ENCODE data around the gene STK4.

STK4 gene

GRCh38 chr20:44966030-44966961 is at the start of gene STK4:
Gene STK4 (plus strand): TSS chr20:44966512. CDS start chr20:44966569, 57 bp downstream.
- H3K27ac ChIP-seq, result peak within 1 kb of the TSS; percentile 78
- TF ChIP-seq CTCF (IDR thresholded peaks at IDR 0.05) (peak; percentile 65), ZFX (IDR thresholded peaks at IDR 0.05; ENCODE audit: borderline replicate concordance) (no peak)

DNA sequence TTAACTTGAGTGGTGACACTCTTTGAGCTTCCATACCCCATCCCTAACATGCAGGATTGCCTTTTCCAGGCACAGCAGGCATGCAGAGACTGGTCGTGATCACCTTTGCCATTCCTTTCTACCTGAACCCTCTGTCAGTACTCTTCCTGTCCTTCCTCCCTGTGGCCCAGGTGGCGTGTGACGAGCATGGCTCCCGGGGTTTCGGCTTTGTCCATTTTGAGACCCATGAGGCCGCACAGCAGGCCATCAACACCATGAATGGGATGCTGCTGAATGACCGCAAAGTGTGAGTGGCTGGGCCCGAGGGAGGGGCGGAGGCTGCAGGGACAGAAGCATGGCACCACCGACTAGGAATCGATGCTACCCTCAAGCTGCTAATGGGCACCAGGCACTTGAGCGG is 49.7 kb upstream of the STK4 start:
- TF ChIP-seq CTCF (IDR thresholded peaks at IDR 0.05), result no peak
- no peak for TF ChIP-seq ZFX (IDR thresholded peaks at IDR 0.05; ENCODE audit: borderline replicate concordance)
- no peak overlapping the region for H3K27ac ChIP-seq

DNA sequence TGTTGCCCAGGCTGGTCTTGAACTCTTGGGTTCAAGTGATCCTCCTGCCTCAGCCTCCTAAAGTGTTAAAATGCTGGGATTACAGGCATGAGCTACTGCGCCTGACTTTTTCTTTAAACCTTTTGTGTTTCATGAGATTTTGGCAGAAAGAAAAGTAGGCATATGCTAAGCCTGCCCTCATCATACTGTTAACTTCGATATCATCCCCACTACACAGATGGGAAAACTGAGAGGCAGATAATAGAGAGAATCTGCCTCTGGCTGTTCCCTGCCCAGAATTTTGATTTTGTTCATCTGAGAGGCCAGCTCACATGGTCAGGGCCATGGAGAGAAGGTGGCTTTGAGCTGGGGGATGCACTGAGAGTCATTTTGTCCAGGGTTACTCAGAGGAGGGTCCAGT is 48.9 kb upstream of the STK4 start:
- H3K27ac ChIP-seq, result no peak overlapping the region
- no peak for TF ChIP-seq ZFX (IDR thresholded peaks at IDR 0.05; ENCODE audit: borderline replicate concordance)
- TF ChIP-seq CTCF (IDR thresholded peaks at IDR 0.05), result no peak

DNA sequence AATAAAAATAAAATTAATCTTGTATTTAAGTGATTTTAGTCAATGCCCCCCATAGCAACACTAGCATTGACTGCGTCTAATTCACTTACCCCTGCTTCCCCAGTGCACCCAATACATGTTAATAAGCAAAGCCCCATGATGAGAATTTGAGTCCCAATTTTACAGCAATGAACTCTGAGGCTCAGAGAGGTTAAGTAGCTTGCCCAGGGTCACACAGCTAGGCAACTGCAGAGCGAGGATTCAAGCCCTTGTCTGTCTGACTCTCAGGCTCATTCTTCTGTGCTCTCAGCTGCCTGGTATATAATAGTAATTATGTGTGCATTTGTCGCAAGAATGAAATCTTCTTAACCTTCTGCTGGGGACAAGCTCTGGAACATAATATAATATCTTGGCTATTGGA is 48.0 kb upstream of the STK4 start:
- no peak for TF ChIP-seq ZFX (IDR thresholded peaks at IDR 0.05; ENCODE audit: borderline replicate concordance)
- no peak for TF ChIP-seq CTCF (IDR thresholded peaks at IDR 0.05)
- no peak overlapping the region for H3K27ac ChIP-seq

DNA sequence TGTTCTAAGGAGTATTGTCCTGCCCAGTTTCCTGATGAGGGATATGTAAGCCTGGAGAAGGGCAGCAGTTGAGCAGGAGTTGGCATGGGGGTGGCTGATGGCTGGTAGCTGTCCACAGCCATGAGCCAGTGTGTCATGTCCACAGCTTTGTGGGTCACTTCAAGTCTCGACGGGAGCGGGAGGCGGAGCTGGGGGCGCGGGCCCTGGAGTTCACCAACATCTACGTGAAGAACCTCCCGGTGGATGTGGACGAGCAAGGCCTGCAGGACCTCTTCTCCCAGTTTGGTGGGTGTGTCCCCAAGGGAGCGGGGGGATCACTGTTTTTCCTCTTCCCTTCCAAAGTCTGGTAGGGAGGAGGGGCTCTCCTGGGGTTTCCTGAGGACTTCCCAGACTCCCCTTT is 47.6 kb upstream of the STK4 start:
- no peak for TF ChIP-seq ZFX (IDR thresholded peaks at IDR 0.05; ENCODE audit: borderline replicate concordance)
- TF ChIP-seq CTCF (IDR thresholded peaks at IDR 0.05), result no peak
- no peak overlapping the region for H3K27ac ChIP-seq

DNA sequence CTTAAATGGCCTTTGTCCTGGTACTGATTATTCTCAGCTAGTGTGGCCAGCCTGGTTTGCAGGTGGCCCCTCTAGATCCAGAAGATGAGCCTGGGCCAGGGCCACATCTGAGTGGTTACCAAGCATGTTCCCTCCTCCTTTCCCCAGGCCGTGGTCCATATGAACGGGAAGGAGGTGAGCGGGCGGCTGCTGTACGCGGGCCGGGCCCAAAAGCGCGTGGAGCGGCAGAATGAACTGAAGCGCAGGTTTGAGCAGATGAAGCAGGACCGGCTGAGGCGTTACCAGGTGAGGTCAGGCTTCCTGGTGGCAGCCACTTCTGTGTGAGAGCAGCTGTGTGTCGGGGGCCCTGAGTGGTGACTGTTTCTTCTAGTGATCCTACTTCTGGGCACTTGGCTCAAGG is 44.9 kb upstream of the STK4 start:
- no peak overlapping the region for H3K27ac ChIP-seq
- TF ChIP-seq ZFX (IDR thresholded peaks at IDR 0.05; ENCODE audit: borderline replicate concordance), result no peak
- no peak for TF ChIP-seq CTCF (IDR thresholded peaks at IDR 0.05)

DNA sequence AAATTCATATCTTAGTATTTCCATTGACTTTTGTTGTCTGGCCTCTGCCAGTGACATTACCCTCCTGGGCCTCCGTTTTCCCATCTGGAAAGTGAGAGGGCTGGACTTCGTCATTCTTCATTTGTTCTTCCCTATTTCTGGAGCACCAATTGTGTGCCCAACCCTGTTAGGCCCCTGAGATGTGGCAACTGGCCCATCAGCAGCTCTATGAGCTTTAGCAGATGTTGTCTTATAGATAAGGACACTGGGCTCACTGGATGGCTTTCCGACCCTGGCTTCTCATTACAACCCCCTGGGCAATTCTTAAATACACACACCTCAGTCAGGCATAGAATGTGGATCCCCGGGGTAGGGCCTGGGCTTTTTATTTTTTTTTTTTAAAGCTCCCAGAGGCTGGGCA is 41.8 kb upstream of the STK4 start:
- H3K27ac ChIP-seq, result no peak overlapping the region

More for the DNA sequence above, 41.8 kb upstream of the STK4 start:
- TF ChIP-seq CTCF (IDR thresholded peaks at IDR 0.05), result no peak
- no peak for TF ChIP-seq ZFX (IDR thresholded peaks at IDR 0.05; ENCODE audit: borderline replicate concordance)
